GM19395 (cell line): ENCODE measurements around the gene TM9SF3.

Experiments used
- ATAC-seq: cut with Tn5 transposase; IDR thresholded peaks from one replicate; pipeline ENCODE4 v1.9.1; 2021; ENCODE audit warnings: mild to moderate bottlenecking, moderate library complexity; ENCODE audit not compliant: unreplicated experiment

TM9SF3 gene

GRCh38 chr10:96513305-96513697, 73.5 kb downstream of the TM9SF3 start:
- peak; percentile 44 for ATAC-seq

GRCh38 chr10:96512524-96513304, 74.1 kb downstream of the TM9SF3 start:
- peak; percentile 2 for ATAC-seq

DNA sequence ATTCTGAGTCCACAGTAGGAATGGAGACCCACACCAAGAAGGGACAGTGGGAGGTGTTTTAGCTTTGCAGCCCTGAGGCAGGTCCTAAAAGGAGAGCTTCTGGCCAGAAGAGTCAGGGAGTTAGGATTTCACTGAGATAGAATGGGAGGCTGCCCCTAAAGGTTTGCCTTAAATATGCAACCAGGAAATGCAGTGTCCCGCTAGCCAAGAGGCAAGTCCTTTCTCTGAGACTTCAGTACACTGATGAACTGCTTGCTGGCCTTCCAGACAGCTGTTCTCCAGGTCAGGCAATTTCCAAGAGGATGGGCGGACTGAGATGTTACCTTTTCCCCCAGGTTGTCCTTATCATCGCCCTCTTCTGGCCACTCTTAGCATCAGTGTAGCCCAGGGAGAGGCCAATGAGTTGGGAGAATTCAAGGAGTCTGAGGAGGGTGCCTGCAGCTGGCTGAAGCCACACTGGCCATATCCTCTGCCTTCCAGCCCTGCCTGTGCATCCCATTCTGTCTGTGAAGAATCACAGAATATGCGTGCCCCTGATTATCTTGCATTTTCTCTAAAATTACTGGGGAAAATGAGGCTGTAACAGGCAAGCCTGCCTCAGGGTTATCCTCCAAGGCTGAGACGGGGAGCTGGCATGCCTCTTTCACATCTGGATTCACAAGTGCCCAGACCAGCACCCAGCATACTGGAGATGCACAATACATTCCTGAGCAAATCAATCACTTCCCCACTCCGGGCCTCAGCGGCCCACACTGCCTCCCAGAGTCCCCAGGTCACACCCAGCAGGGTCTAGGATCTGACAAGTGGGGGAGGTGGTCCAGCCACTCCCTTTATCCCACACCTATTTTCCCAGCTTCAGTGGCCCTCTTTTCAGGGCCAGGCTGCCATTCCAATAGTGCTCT, 75.5 kb downstream of the TM9SF3 start:
- ATAC-seq = no peak

- no peak for ATAC-seq
These were observed 77.7 kb downstream of the TM9SF3 start for GRCh38 chr10:96509017-96509641.

DNA sequence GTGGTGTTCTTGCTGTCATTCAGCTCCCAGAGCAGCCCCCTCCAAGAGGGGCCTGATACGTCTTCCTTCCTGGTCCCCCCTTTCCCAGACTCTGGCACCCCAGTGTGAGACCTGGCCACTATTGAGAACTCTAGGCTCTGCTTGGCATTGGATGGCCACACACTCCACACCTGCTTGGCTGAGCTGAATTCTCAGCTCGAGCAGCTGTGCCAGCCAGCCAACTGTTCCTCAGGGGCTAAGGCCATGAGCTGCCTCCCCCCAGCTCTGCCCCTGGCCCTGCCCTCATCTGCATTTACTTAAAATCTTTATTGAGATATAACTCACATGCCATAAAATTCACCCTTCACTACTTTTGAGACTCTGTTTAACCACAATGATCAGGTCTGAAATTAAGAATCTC, 79.8 kb downstream of the TM9SF3 start:
- ATAC-seq = no peak

DNA sequence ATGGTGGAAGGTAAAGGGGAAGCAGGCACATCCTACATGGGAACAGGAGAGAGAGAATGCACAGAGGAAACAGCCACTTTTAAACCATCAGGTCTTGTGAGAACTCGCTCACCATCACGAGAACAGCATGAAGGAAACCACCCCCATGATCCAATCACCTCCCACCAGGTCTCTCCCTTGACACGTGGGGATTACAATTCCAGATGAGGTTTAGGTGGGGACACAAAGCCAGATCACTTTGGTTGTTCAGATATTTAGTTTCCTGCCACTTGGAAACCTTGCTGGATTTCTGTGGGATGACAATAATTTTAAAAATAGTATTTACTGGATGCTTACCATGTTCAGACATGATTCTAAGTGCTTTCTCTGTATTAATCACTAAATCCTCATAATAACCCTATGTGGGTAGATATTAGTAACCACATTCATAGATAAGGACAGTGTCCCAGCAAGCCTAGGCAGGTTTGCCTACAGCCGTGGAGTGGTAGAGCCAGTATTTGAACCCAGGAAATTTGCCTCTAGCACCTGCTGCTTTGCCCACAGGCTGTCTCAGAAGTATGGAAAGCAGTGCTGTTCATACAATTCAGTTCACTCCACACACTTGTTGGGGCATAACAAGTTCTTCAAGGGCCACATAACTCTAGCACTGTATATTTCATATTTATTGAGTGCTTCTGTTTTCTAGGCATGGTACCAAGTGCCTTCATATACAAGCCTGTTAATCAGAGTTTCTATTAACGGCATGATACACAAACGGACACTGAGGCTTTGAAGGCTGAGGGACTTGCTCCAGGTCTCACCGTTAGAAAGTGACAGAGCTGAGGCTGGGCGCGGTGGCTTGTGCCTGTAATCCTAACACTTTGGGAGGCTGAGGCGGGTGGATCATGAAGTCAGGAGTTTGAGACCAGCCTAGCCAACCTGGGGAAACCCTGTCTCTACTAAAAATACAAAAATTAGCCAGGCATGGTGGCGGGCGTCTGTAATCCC, 81.4 kb downstream of the TM9SF3 start:
- ATAC-seq = no peak

GRCh38 chr10:96502561-96503282, 84.1 kb downstream of the TM9SF3 start:
- no peak for ATAC-seq

- ATAC-seq = no peak
These were observed 84.8 kb downstream of the TM9SF3 start for GRCh38 chr10:96501985-96502384.

DNA sequence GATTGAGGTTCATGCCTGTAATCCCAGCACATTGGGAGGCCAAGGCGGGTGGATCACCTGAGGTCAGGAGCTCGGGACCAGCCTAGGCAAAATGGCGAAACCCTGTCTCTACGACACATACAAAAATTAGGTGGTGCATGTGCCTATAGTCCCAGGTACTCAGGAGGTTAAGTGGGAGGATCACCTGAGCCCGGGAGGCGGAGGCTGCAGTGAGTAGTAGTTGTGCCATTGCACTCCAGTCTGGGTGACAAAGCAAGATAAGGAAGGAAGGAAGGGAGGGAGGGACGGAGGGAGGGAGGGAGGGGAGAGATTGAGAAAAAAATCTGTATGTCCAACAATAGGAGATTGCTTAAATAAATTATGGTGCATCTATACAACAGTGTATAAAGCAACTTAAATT, 86.3 kb downstream of the TM9SF3 start:
- no peak for ATAC-seq

DNA sequence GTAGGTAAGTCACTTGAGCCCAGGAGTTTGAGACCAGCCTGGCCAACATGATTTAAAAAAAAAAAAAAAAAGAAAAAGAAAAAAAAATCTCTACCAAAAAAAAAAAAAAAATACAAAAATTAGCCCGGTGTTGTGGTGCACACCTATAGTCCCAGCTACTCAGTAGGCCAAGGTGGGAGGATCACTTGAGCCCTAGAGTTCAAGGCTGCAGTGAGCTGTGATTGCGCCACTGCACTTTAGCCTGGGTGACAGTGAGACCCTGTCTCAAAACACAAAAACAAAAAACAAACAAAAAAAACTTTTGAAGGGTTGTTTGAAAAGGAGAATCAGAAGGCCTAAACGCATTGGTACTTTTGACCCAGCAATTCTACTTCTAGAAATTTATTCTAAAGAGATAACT, 86.8 kb downstream of the TM9SF3 start:
- ATAC-seq = no peak

DNA sequence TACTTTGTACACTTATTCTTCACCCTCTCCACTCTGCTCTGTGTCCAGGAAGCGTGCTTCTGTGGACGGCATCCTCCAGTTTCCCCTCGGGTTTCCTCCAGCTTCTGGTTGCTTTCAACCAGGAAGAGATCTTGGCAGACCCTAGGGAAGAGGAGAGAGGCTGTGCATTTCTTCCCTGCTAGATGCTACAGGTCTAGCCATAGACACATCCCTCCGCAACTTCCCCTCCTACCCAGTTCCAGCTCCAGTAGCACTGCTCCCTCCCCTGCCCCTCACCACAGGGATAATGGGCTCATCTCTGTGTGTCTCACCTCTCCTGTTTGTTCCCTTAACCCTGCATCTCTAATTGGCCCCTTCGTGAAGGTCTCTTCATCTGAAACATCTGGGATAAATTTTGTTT, 89.4 kb downstream of the TM9SF3 start:
- no peak for ATAC-seq

DNA sequence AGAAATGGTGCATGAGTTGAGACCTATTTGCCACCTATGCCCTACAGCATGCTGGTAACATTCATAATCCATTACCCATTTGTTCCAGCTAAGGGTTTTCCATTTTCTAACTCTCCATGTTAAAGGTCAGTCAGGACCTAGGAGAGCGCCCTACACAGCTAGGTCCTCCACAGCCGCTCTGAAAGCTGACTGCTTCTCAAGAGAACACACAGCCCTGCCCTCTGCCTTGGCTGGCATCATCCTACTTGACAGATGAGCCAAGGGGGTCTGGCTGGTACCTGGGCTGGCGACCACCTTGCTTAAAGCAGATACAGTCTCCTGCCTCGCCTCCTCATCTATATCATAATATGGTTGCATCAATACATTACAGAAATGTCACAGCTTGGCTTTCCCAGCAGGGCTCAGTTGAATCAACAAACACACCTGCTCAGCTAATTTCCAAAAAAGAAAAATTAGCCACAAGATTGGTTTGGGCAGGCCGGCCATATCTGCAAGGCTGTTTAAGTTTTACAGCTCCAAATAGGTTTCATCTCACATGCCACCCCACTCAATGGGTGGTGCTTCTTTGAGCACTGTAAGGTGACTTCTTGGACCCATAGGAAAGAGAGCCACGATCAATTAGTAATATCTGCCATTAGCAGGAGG, 90.4 kb downstream of the TM9SF3 start:
- no peak for ATAC-seq

- no peak for ATAC-seq
These were observed 91.3 kb downstream of the TM9SF3 start for GRCh38 chr10:96495544-96495943.

- ATAC-seq = no peak
These were observed 92.1 kb downstream of the TM9SF3 start for GRCh38 chr10:96494694-96495093.

GRCh38 chr10:96493871-96494525, 92.8 kb downstream of the TM9SF3 start:
- ATAC-seq = no peak

- no peak for ATAC-seq
These were observed 93.6 kb downstream of the TM9SF3 start for GRCh38 chr10:96493254-96493653.

DNA sequence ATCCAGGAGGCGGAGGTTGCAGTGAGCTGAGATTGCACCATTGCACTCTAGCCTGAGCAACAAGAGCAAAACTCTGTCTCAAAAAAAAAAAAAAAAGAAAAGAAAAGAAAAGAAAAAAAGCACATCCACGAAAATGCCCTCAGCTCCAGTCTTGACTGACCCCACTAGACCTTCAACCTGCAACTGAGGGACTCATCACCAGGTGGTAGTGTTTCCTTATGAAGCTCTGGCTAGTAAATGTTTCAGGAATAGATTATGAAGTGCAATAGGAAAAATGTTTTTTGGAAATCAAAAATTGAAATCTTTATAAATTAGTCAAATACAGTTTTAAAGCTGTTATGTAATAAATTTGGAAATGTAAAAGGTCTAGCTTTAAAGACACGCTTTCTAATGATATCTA, 95.5 kb downstream of the TM9SF3 start:
- ATAC-seq = no peak

GRCh38 chr10:96488161-96488935, 98.5 kb downstream of the TM9SF3 start:
- no peak for ATAC-seq
